OCI-LY7 (cell line): ENCODE data around the gene ZNF136. TPM values are rescaled to one million over a fixed set of nuclear protein-coding genes. Genes with fewer than 3 reads are reported as not detected.
A peak's percentile ranks its signal among the peaks of the same experiment; 100 is the strongest.

ENCODE experiments used
- BruUV-seq: library from RNA; stranded (reverse); fragments of 400-500 nt; replicated peaks from 2 replicates; lab custom pipeline; 2021; lab: Mats Ljungman, UMichigan
- CTCF ChIA-PET: fragments of 300-600 bp; sonication (Branson Sonifier 250); formaldehyde crosslinking; loops from one replicate; lab custom pipeline; 2022; ENCODE audit warnings: antibody characterized with exemption; ENCODE audit not compliant: unreplicated experiment; lab: Charles Lee
- POLR2A ChIA-PET: fragments of 300-600 bp; sonication (Branson Sonifier 250); formaldehyde crosslinking; loops from one replicate; lab custom pipeline; 2022; ENCODE audit warnings: antibody characterized with exemption; lab: Charles Lee
- DNase-seq: peaks from one replicate; pipeline ENCODE4 v3.0.0-alpha.2; 2015; ENCODE audit warnings: low spot score
- H2AFZ ChIP-seq: fragments of 200-600 bp; sonication (generic), shearing (Covaris generic); 2 replicates; pipeline ENCODE4 v1.6.1; 2014; ENCODE audit warnings: mild to moderate bottlenecking, antibody characterized with exemption, low read length, moderate library complexity
- H3K27ac ChIP-seq: fragments of 200-600 bp; sonication (generic); 2 replicates; pipeline ENCODE4 v1.5.1; 2014; ENCODE audit warnings: mixed run types, low read depth, mild to moderate bottlenecking, moderate library complexity, low read length, inconsistent platforms; ENCODE audit not compliant: poor library complexity, severe bottlenecking
- H3K36me3 ChIP-seq: fragments of 200-600 bp; sonication (generic); 2 replicates; pipeline ENCODE4 v1.6.1; 2014; ENCODE audit warnings: mild to moderate bottlenecking, antibody characterized with exemption, low read length, moderate library complexity, mixed read lengths; ENCODE audit not compliant: insufficient read depth
- H3K4me1 ChIP-seq: fragments of 200-600 bp; sonication (generic); 2 replicates; pipeline ENCODE4 v1.5.1; 2014; ENCODE audit warnings: mild to moderate bottlenecking, low read length; ENCODE audit not compliant: insufficient read depth, poor library complexity, severe bottlenecking
- H3K4me2 ChIP-seq: fragments of 200-600 bp; sonication (generic); 2 replicates; pipeline ENCODE4 v1.6.1; 2014; ENCODE audit warnings: mild to moderate bottlenecking, low read length
- H3K4me3 ChIP-seq: fragments of 200-600 bp; sonication (generic); 2 replicates; pipeline ENCODE4 v1.5.1; 2014; ENCODE audit warnings: mild to moderate bottlenecking, low read depth, low read length; ENCODE audit not compliant: poor library complexity, severe bottlenecking
- H3K79me2 ChIP-seq: fragments of 200-600 bp; sonication (generic); 2 replicates; pipeline ENCODE4 v1.6.1; 2016; ENCODE audit warnings: low read depth, mild to moderate bottlenecking, low read length, moderate library complexity, mixed read lengths; ENCODE audit not compliant: insufficient read depth
- H3K9me2 ChIP-seq: fragments of 200-600 bp; sonication (generic); 2 replicates; pipeline ENCODE4 v1.6.1; 2016; ENCODE audit warnings: mild to moderate bottlenecking, low read length, mixed read lengths; ENCODE audit not compliant: insufficient read depth
- H3K9me3 ChIP-seq: fragments of 200-600 bp; sonication (generic); 2 replicates; pipeline ENCODE4 v1.6.1; 2014; ENCODE audit warnings: mild to moderate bottlenecking, mixed run types, low read length, mixed read lengths
- H4K20me1 ChIP-seq: fragments of 200-600 bp; sonication (generic); 2 replicates; pipeline ENCODE4 v1.6.1; 2014; ENCODE audit warnings: mild to moderate bottlenecking, antibody characterized with exemption, low read length, moderate library complexity, mixed read lengths; ENCODE audit not compliant: insufficient read depth
- EZH2phosphoT487 ChIP-seq: fragments of 200-600 bp; sonication (generic); IDR thresholded peaks from 2 replicates; pipeline ENCODE4 v1.6.1; 2018; ENCODE audit warnings: low read depth, borderline replicate concordance, mild to moderate bottlenecking, mixed run types, antibody characterized with exemption, low read length, moderate library complexity, mixed read lengths
- intact Hi-C: fragments of 100-400 bp; cut with micrococcal nuclease; formaldehyde crosslinking; loops from one replicate; pipeline ENCODE4 v1.10.0; 2022; ENCODE audit not compliant: unreplicated experiment
- total RNA-seq, 2 experiments: library from RNA; depleted of rRNA in 1 of 2; stranded (reverse); fragments of >200 nt in 1 of 2; shearing (Covaris generic) in 1 of 2; gene quantifications; 2 replicates each; pipeline ENCODE4 v1.2.3, GENCODE V29; 2014 to 2022
- TF ChIP-seq, protein P1 (sequence below): fragments of 200-600 bp; sonication (generic); conservative IDR thresholded peaks from 2 replicates; pipeline ENCODE4 v1.5.1; 2014; ENCODE audit warnings: mild to moderate bottlenecking, antibody characterized with exemption, low read length, moderate library complexity, mixed read lengths

ZNF136 gene
- total RNA-seq, 2 experiments from 2014 or later = 12.5 to 12.7 TPM

GRCh38 chr19:12180377-12180776 is 17.5 kb downstream of the ZNF136 start:
- POLR2A ChIA-PET = no interaction called here
- intact Hi-C loops = no loop called here

GRCh38 chr19:12187625-12188024 is 24.7 kb downstream of the ZNF136 start:
- H3K9me3 ChIP-seq = peaks cover 63% of the 10 kb centered on the region
- peaks cover 5% of the 10 kb centered on the region; the same call in 1 of the 2 replicates for H3K79me2 ChIP-seq
- no TSS peak for BruUV-seq
- H3K27ac ChIP-seq = no peak overlapping the region
- H3K4me2 ChIP-seq = no peak overlapping the region
- no peak overlapping the region for H2AFZ ChIP-seq
- H4K20me1 ChIP-seq = no peaks in the 10 kb centered on the region
- no peaks in the 10 kb centered on the region for H3K4me1 ChIP-seq
- DNase-seq = no peak
- intact Hi-C loops = no loop called here
- peaks cover 87% of the 10 kb centered on the region for H3K36me3 ChIP-seq
- ChIA-PET CTCF (no interaction called here), POLR2A (no interaction called here)
- no peaks in the 10 kb centered on the region for H3K9me2 ChIP-seq
- H3K4me3 ChIP-seq = no peak overlapping the region
- no peak for TF ChIP-seq EZH2phosphoT487

More at GRCh38 chr19:12180377-12180776, 17.5 kb downstream of the ZNF136 start:
- no peak overlapping the region for H3K4me3 ChIP-seq
- H3K27ac ChIP-seq = no peak overlapping the region
- peaks cover 21% of the 10 kb centered on the region; the same call in 1 of the 2 replicates for H3K9me3 ChIP-seq
- DNase-seq = no peak
- peaks cover 79% of the 10 kb centered on the region for H3K36me3 ChIP-seq
- CTCF ChIA-PET = no interaction called here
- H4K20me1 ChIP-seq = no peaks in the 10 kb centered on the region
- peaks cover 22% of the 10 kb centered on the region; the same call in 1 of the 2 replicates for H3K79me2 ChIP-seq
- no peaks in the 10 kb centered on the region for H3K4me1 ChIP-seq
- no peak overlapping the region for H2AFZ ChIP-seq
- H3K4me2 ChIP-seq = no peak overlapping the region
- BruUV-seq = TSS peak; percentile 45
- TF ChIP-seq, protein P1, sequence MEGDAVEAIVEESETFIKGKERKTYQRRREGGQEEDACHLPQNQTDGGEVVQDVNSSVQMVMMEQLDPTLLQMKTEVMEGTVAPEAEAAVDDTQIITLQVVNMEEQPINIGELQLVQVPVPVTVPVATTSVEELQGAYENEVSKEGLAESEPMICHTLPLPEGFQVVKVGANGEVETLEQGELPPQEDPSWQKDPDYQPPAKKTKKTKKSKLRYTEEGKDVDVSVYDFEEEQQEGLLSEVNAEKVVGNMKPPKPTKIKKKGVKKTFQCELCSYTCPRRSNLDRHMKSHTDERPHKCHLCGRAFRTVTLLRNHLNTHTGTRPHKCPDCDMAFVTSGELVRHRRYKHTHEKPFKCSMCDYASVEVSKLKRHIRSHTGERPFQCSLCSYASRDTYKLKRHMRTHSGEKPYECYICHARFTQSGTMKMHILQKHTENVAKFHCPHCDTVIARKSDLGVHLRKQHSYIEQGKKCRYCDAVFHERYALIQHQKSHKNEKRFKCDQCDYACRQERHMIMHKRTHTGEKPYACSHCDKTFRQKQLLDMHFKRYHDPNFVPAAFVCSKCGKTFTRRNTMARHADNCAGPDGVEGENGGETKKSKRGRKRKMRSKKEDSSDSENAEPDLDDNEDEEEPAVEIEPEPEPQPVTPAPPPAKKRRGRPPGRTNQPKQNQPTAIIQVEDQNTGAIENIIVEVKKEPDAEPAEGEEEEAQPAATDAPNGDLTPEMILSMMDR = no peak
- TF ChIP-seq EZH2phosphoT487 = no peak
- H3K9me2 ChIP-seq = no peaks in the 10 kb centered on the region

- BruUV-seq = no TSS peak
- H3K4me3 ChIP-seq = no peak overlapping the region
- H3K79me2 ChIP-seq = peaks cover 3% of the 10 kb centered on the region; the same call in 1 of the 2 replicates
- TF ChIP-seq EZH2phosphoT487 = no peak
- TF ChIP-seq, protein P1 = no peak
- H4K20me1 ChIP-seq = no peaks in the 10 kb centered on the region
- DNase-seq = no peak
- no peaks in the 10 kb centered on the region for H3K9me2 ChIP-seq
- H3K4me2 ChIP-seq = no peak overlapping the region
- ChIA-PET POLR2A (no interaction called here), CTCF (no interaction called here)
- H3K9me3 ChIP-seq = peaks cover 30% of the 10 kb centered on the region
- intact Hi-C loops = no loop called here
- no peak overlapping the region for H2AFZ ChIP-seq
- H3K4me1 ChIP-seq = no peaks in the 10 kb centered on the region
- H3K36me3 ChIP-seq = peaks cover 62% of the 10 kb centered on the region
- no peak overlapping the region for H3K27ac ChIP-seq
These were observed 32.2 kb downstream of the ZNF136 start for GRCh38 chr19:12194827-12195731.
